CD4-positive, alpha-beta T cell (primary cell): ENCODE measurements around the gene IL18RAP. TPM values are rescaled to one million over a fixed set of nuclear protein-coding genes. Genes with fewer than 3 reads are reported as not detected.
A peak's percentile ranks its signal among the peaks of the same experiment; 100 is the strongest.

ENCODE experiments used
- ATAC-seq: fragments of 200-7000 bp; cut with Tn5 transposase; one replicate; pipeline ENCODE4 v1.10.0; 2022; ENCODE audit warnings: mild to moderate bottlenecking; ENCODE audit not compliant: poor library complexity
- CTCF ChIA-PET: fragments of 350-600 bp; sonication (Branson Sonifier 250); formaldehyde crosslinking; loops from one replicate; lab custom pipeline; 2021; ENCODE audit warnings: antibody characterized with exemption, inconsistent platforms; lab: Charles Lee
- POLR2A ChIA-PET: fragments of 350-600 bp; sonication (Branson Sonifier 250); formaldehyde crosslinking; loops from one replicate; lab custom pipeline; 2021; ENCODE audit warnings: antibody characterized with exemption, inconsistent platforms; lab: Charles Lee
- DNase-seq, 14 experiments: peaks; one replicate each; pipeline ENCODE4 v3.0.0-alpha.2; 2013 to 2020; ENCODE audit warnings: mixed read lengths in 2 of 14
- H3K27ac ChIP-seq, 2 donors: one replicate each; pipeline versions ENCODE4 v1.5.1 to v1.7.0; 2013; ENCODE audit warnings: low read length in 2 of 2, low read depth in 1 of 2, mild to moderate bottlenecking in 1 of 2
- H3K27me3 ChIP-seq, 2 experiments: 1 replicate in 1 of 2; 2 replicates in 1 of 2; pipeline versions ENCODE4 v1.6.1 to v1.7.0; 2013; ENCODE audit warnings: low read length in 2 of 2, control low read depth in 1 of 2, mild to moderate bottlenecking in 1 of 2, moderate library complexity in 1 of 2; ENCODE audit not compliant: insufficient read depth in 2 of 2, control insufficient read depth in 1 of 2
- H3K36me3 ChIP-seq: one replicate; pipeline ENCODE4 v1.6.1; 2013; ENCODE audit warnings: low read length, control low read depth; ENCODE audit not compliant: insufficient read depth
- H3K4me1 ChIP-seq: one replicate; pipeline ENCODE4 v1.6.1; 2013; ENCODE audit warnings: low read length, control low read depth; ENCODE audit not compliant: insufficient read depth
- H3K4me3 ChIP-seq: one replicate; pipeline ENCODE4 v1.5.1; 2013; ENCODE audit warnings: mild to moderate bottlenecking, low read length, moderate library complexity
- H3K9me3 ChIP-seq, 2 experiments: 1 replicate in 1 of 2; 2 replicates in 1 of 2; pipeline versions ENCODE4 v1.6.1 to v1.7.0; 2013; ENCODE audit warnings: low read length in 2 of 2, mild to moderate bottlenecking in 2 of 2, control low read depth in 1 of 2, moderate library complexity in 1 of 2; ENCODE audit not compliant: control insufficient read depth in 1 of 2, insufficient read depth in 1 of 2
- H3K27ac Mint-ChIP-seq: one replicate; pipeline ENCODE4 v1.8.0; 2020; ENCODE audit warnings: mixed read lengths
- H3K27me3 Mint-ChIP-seq: one replicate; pipeline ENCODE4 v1.8.0; 2021; ENCODE audit warnings: mixed read lengths
- H3K36me3 Mint-ChIP-seq: one replicate; pipeline ENCODE4 v1.8.0; 2021; ENCODE audit warnings: low read depth, mixed read lengths
- H3K4me1 Mint-ChIP-seq: one replicate; pipeline ENCODE4 v1.8.0; 2021; ENCODE audit warnings: low read depth, mixed read lengths
- H3K4me3 Mint-ChIP-seq: one replicate; pipeline ENCODE4 v1.8.0; 2020; ENCODE audit warnings: mild to moderate bottlenecking, mixed read lengths
- H3K9me3 Mint-ChIP-seq: one replicate; pipeline ENCODE4 v1.8.0; 2020; ENCODE audit warnings: mixed read lengths
- intact Hi-C, 2 experiments: fragments of 100-400 bp; cut with DNase I in 1 of 2; cut with micrococcal nuclease in 1 of 2; formaldehyde crosslinking; loops; one replicate each; pipeline versions ENCODE4 v1.15.1 to v1.9.0; 2023 to 2025; cut with DNase I, micrococcal nuclease
- total RNA-seq, 174 experiments: library from RNA in 2 of 174; stranded (reverse) in 2 of 174; gene quantifications; one replicate each; pipeline ENCODE4 v1.2.3 and lab custom pipeline; 2021 to 2026
- TF ChIP-seq, protein P1 (sequence below): fragments of 200-600 bp; IDR thresholded peaks from one replicate; pipeline ENCODE4 v1.8.0; 2022; ENCODE audit warnings: antibody characterized with exemption, mild to moderate bottlenecking

Gene IL18RAP
- total RNA-seq, 2 experiments from 2014 or later = 2.3 to 2.6 TPM

DNA sequence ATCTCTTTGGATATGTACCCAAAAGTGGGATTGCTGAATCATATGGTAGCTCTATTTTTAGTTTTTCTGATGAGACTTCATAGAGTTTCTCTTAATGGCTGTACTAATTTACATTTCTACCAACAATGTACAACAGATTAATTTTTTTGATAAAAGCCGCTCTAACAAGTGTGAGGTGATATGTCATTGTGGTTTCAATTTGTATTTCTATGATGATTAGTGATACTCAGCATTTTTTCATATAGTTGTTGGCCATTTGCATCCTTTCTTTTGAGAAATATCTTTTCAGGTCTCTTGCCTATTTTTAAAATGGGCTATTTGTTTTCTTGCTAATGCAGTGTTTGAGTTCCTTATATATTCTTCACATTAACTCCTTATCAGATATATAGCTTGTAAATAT is 4.3 kb downstream of the IL18RAP start:
- H3K27ac Mint-ChIP-seq = no peak overlapping the region
- TF ChIP-seq, protein P1, sequence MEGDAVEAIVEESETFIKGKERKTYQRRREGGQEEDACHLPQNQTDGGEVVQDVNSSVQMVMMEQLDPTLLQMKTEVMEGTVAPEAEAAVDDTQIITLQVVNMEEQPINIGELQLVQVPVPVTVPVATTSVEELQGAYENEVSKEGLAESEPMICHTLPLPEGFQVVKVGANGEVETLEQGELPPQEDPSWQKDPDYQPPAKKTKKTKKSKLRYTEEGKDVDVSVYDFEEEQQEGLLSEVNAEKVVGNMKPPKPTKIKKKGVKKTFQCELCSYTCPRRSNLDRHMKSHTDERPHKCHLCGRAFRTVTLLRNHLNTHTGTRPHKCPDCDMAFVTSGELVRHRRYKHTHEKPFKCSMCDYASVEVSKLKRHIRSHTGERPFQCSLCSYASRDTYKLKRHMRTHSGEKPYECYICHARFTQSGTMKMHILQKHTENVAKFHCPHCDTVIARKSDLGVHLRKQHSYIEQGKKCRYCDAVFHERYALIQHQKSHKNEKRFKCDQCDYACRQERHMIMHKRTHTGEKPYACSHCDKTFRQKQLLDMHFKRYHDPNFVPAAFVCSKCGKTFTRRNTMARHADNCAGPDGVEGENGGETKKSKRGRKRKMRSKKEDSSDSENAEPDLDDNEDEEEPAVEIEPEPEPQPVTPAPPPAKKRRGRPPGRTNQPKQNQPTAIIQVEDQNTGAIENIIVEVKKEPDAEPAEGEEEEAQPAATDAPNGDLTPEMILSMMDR = no peak
- intact Hi-C loops = no loop called here
- Histone ChIP-seq H3K9me3 (no peaks in the 10 kb centered on the region), H3K27ac (no peak overlapping the region), H3K4me3 (no peak overlapping the region), H3K36me3 (no peaks in the 10 kb centered on the region), H3K4me1 (peaks cover 6% of the 10 kb centered on the region), H3K27me3 (no peaks in the 10 kb centered on the region)
- POLR2A ChIA-PET = no interaction called here
- CTCF ChIA-PET = interaction anchor here (1.3 kb wide), 1 partner anchor 421 kb away, joined by 3 read pairs; no protein-coding TSS in a partner anchor
- ATAC-seq (no peak), DNase-seq (no peak)
- H3K9me3 Mint-ChIP-seq = no peaks in the 10 kb centered on the region
- no peak overlapping the region for H3K4me3 Mint-ChIP-seq
- no peaks in the 10 kb centered on the region for H3K27me3 Mint-ChIP-seq
- H3K36me3 Mint-ChIP-seq = no peaks in the 10 kb centered on the region
- peaks cover 41% of the 10 kb centered on the region for H3K4me1 Mint-ChIP-seq

DNA sequence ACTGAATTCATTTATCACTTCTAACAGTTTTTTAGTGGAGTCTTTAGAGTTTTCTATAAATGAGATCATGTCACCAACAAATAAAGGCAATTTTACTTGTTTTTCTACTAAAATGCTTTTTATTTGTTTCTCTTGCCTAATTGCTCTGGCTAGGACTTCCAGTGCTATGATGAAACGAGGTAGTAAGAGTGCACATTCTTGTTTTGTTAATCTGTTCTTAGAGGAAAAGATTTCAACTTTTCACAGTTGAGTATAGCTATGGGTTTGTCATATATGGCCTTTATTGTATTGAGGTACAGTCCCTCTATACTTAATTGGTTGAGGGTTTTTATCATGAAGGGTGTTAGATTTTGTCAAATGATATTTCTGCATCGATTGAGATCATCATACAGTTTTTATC is 5.6 kb downstream of the IL18RAP start:
- ATAC-seq = no peak
- TF ChIP-seq, protein P1 = no peak
- Histone ChIP-seq H3K4me3 (no peak overlapping the region), H3K9me3 (no peaks in the 10 kb centered on the region), H3K36me3 (no peaks in the 10 kb centered on the region), H3K4me1 (peaks cover under 1% of the 10 kb centered on the region), H3K27me3 (no peaks in the 10 kb centered on the region), H3K27ac (no peak overlapping the region)
- H3K27ac Mint-ChIP-seq = no peak overlapping the region
- H3K4me1 Mint-ChIP-seq = peaks cover 28% of the 10 kb centered on the region
- peak overlapping the region; percentile 22 for H3K4me3 Mint-ChIP-seq
- CTCF ChIA-PET = no interaction called here
- POLR2A ChIA-PET = no interaction called here
- H3K27me3 Mint-ChIP-seq = no peaks in the 10 kb centered on the region
- intact Hi-C loops = no loop called here
- no peaks in the 10 kb centered on the region for H3K9me3 Mint-ChIP-seq
- DNase-seq = no peak
- H3K36me3 Mint-ChIP-seq = no peaks in the 10 kb centered on the region

DNA sequence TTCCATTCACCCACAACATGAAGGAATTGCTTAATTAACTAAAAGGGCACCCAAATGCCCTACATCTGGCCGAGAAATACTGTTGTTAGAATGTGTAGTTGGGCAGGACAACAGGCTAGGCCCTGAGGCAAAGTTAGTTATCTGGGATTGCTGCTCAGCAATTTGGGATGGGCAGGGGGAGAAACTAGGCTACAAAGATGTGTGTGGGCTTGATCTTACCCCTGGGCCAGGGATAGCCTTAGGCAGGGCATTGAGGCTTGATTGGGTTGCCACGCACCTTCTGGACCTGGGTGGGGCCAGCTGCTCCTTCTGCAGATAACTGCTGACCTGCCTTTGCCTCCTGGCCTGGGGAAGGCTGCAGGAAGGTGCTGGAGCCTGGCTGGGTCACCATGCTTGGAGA is 9.4 kb downstream of the IL18RAP start:
- H3K9me3 Mint-ChIP-seq = no peaks in the 10 kb centered on the region

More for the DNA sequence above, 9.4 kb downstream of the IL18RAP start:
- DNase-seq (no peak), ATAC-seq (no peak)
- Histone ChIP-seq H3K4me3 (no peak overlapping the region), H3K9me3 (no peaks in the 10 kb centered on the region), H3K27me3 (no peaks in the 10 kb centered on the region), H3K4me1 (peaks cover 11% of the 10 kb centered on the region), H3K36me3 (no peaks in the 10 kb centered on the region), H3K27ac (no peak overlapping the region)
- Mint-ChIP-seq H3K36me3 (no peaks in the 10 kb centered on the region), H3K4me3 (no peak overlapping the region), H3K4me1 (peaks cover 28% of the 10 kb centered on the region), H3K27me3 (no peaks in the 10 kb centered on the region), H3K27ac (no peak overlapping the region)
- POLR2A ChIA-PET = no interaction called here
- CTCF ChIA-PET = no interaction called here
- TF ChIP-seq, protein P1 = no peak
- intact Hi-C loops = no loop called here
